ENCODE results near the gene B4GALT2. TPM values are rescaled to one million over a fixed set of nuclear protein-coding genes. Genes with fewer than 3 reads are reported as not detected.

Gene B4GALT2
- total RNA-seq, 1 experiment from 2014 or later: 76.8 TPM

DNA sequence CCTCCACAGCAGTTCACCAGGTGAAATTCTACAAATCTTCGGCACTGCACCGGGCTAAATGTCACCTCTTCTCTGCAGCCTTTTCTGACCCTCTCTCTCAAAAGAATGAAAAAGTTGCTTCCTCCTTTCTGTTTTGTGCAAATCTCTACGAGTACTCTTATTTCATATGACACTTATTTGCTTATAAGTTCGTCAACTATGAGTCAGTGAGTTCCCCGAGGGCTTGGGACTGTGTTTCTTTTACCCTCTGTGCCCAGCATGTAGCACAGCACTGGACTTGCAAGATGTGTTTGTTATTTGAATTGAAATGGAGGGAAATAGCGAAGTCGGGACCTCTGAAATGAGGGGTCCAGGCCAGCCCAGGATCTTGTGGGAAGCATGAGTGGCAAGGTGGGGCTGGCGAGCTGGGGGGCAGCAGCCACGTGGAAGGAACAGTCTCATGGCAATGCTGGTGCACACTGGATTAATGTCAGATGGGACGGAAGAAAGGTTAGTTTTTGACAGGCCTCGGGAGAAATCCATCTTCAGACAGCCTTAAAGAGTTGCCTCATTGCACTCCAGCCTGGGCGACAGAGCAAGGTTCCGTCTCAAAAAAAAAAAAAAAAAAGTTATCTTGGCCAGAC, 46.0 kb downstream of the B4GALT2 start (continued):
- TF ChIP-seq YY1 (IDR thresholded peaks at IDR 0.05; ENCODE audit: extremely low read depth, insufficient replicate concordance, low read depth, low read length) (no peak), TCF7L2 (IDR thresholded peaks at IDR 0.05; ENCODE audit: borderline replicate concordance, extremely low read depth, insufficient read depth, insufficient read length) (no peak)

GRCh38 chr1:44025816-44026215, 46.8 kb downstream of the B4GALT2 start:
- Histone ChIP-seq H3K27me3 (ENCODE audit: insufficient read depth, low read length) (no peaks in the 10 kb centered on the region), H3K4me3 (replicated peaks in 1 of 2; ENCODE audit: low read depth in 1 of 2, low read length in 2 of 2) (no peak overlapping the region), H4K20me1 (ENCODE audit: insufficient read depth) (no peaks in the 10 kb centered on the region), H3K9ac (ENCODE audit: low read length) (no peak overlapping the region), H3K4me2 (ENCODE audit: low read length) (no peak overlapping the region), H3K27ac (ENCODE audit: low read depth, low read length) (no peak overlapping the region), H3K79me2 (ENCODE audit: insufficient read depth, low read length) (no peaks in the 10 kb centered on the region), H2AFZ (ENCODE audit: low read depth, low read length, poor library complexity, severe bottlenecking) (no peak overlapping the region), H3K4me1 (ENCODE audit: control insufficient read depth in 1 of 2, insufficient read depth in 2 of 2, low read length in 2 of 2) (peaks cover 20 to 34% of the 10 kb centered on the region in 2 experiments), H3K9me2 (ENCODE audit: insufficient read depth) (no peaks in the 10 kb centered on the region), H3K9me3 (ENCODE audit: control insufficient read depth in 1 of 2, insufficient read depth in 1 of 2, low read depth in 1 of 2, low read length in 2 of 2) (no peaks in the 10 kb centered on the region), H3K36me3 (ENCODE audit: control insufficient read depth in 1 of 2, insufficient read depth in 2 of 2, low read length in 2 of 2) (no peaks in the 10 kb centered on the region)
- DNase-seq (ENCODE audit: low read depth, low spot score) (no peak), ATAC-seq (no peak)
- BruUV-seq (replicated peaks): no TSS peak
- no peak for TF ChIP-seq ATF3 (IDR thresholded peaks at IDR 0.05)
- TF ChIP-seq TCF7L2 (IDR thresholded peaks at IDR 0.05; ENCODE audit: borderline replicate concordance, extremely low read depth, insufficient read depth, insufficient read length): no peak
- TF ChIP-seq POLR2AphosphoS5 (IDR thresholded peaks at IDR 0.05; ENCODE audit: low read depth, low read length): no peak
- TF ChIP-seq SP1 (IDR thresholded peaks at IDR 0.05; ENCODE audit: low read depth): no peak
- no peak for TF ChIP-seq YY1 (IDR thresholded peaks at IDR 0.05; ENCODE audit: extremely low read depth, insufficient replicate concordance, low read depth, low read length)
- TF ChIP-seq EZH2 (IDR thresholded peaks at IDR 0.05): no peak
- no peak for TF ChIP-seq EGR1 (IDR thresholded peaks at IDR 0.05; ENCODE audit: low read depth)
- TF ChIP-seq POLR2A (IDR thresholded peaks at IDR 0.05; ENCODE audit: borderline replicate concordance, extremely low read depth, insufficient read depth, insufficient read length): no peak
- no peak for TF ChIP-seq SRF (IDR thresholded peaks at IDR 0.05; ENCODE audit: low read depth)
- no peak for TF ChIP-seq REST (IDR thresholded peaks at IDR 0.05; ENCODE audit: low read depth)
- no peak for TF ChIP-seq CTCF (IDR thresholded peaks at IDR 0.05 in 2 of 3, conservative IDR thresholded peaks at IDR 0.05 in 1 of 3; ENCODE audit: borderline replicate concordance in 1 of 3, insufficient read depth in 1 of 3, low read depth in 2 of 3, low read length in 2 of 3)
- TF ChIP-seq CBX3 (IDR thresholded peaks at IDR 0.05; ENCODE audit: low read depth): no peak
- no peak for TF ChIP-seq RAD21 (IDR thresholded peaks at IDR 0.05; ENCODE audit: low read depth)
- intact Hi-C loops (cut with micrococcal nuclease): no loop called here
- ChIA-PET RAD21 (ENCODE audit: low non-redundant PET in 1 of 2, low total read pairs in 2 of 2, uncharacterized antibody in 2 of 2, unreplicated experiment in 2 of 2) (no interaction called here), POLR2A (no interaction called here), CTCF (no interaction called here)

All from HCT116 (cell line).